Peyer's patch (tissue), 4 donors: ENCODE results near the gene MCTP1.

Source experiments
- CTCF ChIP-seq, 6 experiments: fragments of 450-650 bp in 4 of 6; fragments of 200-600 bp in 2 of 6; sonication (generic) in 1 of 6; IDR thresholded peaks; one replicate each; pipeline ENCODE4 v1.5.1; 2017 to 2019; ENCODE audit warnings: antibody characterized with exemption in 6 of 6, mild to moderate bottlenecking in 3 of 6, moderate library complexity in 1 of 6
- POLR2A ChIP-seq, 2 donors: fragments of 450-650 bp; IDR thresholded peaks; one replicate each; pipeline ENCODE4 v1.5.1; 2017; ENCODE audit warnings: antibody characterized with exemption in 2 of 2, mild to moderate bottlenecking in 2 of 2, moderate library complexity in 2 of 2

DNA sequence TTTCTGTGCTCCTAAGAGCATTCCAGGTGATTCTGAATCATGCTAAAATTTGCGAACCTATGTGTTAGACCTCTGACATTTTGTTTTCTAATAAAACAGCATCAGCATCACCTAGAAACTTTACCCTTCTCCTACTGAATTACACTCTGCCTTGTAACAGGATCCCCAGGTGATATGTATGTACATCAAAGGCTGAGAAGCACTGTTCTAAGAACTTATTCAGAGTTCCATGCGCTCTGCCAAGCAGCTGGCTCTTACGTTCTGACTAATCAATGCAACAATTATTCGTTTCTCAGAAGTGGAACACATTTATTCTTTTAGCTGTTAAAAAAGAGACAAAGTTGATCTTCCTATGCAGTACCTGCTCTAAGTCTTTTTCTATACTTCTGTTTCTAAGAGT, 437.9 kb downstream of the MCTP1 start:
- TF ChIP-seq CTCF (IDR thresholded peaks at IDR 0.05) (no peak), POLR2A (IDR thresholded peaks at IDR 0.05) (no peak)
